Placental epithelial cell (primary cell): ENCODE measurements around the gene AKAP9. TPM values are rescaled to one million over a fixed set of nuclear protein-coding genes. Genes with fewer than 3 reads are reported as not detected.

Experiments
- total RNA-seq: library from RNA; depleted of rRNA; stranded (reverse); fragments of >200 nt; gene quantifications from 2 replicates; pipeline ENCODE4 v1.2.3, GENCODE V29; 2012

Gene AKAP9
- total RNA-seq = 45.9 and 52.2 TPM in 2 replicates

DNA sequence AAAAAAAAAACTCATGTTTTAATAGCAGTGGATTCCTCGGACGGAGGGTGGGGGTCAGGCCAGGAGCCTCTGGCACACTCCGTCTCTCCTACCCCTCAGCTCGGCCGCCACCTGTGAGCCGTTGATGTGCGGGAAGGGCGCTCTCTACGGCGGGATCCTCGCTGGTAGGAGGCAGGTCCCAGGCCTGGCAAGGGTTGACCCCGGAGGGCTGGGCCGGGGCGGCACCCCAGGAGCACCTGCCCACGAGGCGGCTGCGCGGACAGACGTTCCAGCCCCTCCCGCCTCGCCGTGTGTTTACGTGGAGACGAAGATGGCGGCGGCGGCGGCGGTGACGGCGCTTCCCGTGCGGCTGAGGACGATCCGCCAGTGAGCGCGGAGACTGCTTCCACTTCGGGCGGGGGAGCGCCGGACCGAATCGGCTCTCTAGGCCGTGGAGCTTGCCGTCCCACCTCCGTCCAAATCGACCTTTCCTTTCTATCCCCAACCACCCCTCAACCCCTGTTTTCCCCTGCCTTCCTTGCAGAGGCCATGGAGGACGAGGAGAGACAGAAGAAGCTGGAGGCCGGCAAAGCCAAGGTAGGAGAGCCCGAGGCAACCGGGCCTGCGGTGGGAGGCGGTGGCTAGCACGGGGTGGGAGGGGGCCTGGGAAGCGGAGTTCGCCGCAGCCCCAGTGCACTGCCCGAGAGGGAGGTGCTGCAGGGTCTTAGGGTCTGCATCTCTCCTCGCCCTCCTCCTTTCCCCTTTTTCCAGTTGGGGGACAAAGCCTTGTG is at the start of gene AKAP9:
AKAP9 (plus strand) TSS at position 291 of the 770 bp plus-strand sequence; CDS start at position 529, 238 bp downstream.

DNA sequence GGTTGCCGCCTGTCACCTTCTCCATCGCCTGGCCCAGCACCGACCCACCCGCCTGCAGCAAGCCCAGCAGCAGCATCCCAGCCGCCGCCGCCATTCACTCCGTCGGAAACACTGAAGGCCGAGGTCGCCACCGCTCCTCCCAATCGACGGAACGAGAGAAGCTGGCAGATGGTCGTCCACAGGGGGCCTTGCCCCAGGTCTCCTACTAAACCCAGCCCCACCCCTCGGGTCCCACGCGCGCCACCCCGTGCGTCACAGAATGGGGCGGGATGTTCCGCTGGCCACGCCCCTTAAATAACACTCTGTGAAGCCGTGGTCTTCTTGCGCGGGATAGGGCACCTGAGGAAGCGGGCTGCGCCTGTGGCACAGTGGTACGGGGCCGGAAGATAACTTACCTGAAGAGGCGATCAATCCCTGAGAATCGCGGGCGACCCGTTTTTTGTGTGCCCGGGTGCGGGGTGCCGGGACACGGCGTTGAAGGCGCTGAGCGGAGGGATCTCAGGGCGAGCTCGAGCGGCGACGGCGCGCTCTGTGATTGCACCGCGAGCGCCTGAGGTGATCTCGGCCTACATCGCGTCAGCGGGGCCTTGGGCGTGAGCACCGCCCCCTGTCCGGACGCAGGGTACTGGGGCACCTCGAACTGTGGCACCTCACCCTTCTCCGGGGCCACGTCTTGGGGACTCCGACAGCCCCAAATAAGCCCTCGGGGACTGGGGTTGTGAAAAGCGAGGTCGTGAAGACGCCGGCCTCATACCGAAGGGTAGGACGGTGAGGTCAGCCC is 193.8 kb downstream of the AKAP9 start, which contains the start of gene CYP51A1:
CYP51A1 (minus strand) TSS at position 207 of the 781 bp plus-strand sequence; CDS start at position 94, 113 bp downstream.

Other genes with a start within 250 kb of the AKAP9 start
- 10.3 and 11.4 TPM in 2 replicates for gene MTERF1, start 60.2 kb upstream of the AKAP9 start, total RNA-seq
- 70.3 and 189 TPM in 2 replicates for gene CYP51A1, start 193.6 kb downstream of the AKAP9 start, total RNA-seq
- gene LRRD1, start 238.3 kb downstream of the AKAP9 start, total RNA-seq = under 0.01 and 0.11 TPM in 2 replicates